Amniotic epithelial cell (primary cell): ENCODE results near the gene P2RY8.

Source experiments
- DNase-seq: peaks from one replicate; pipeline ENCODE4 v3.0.0-alpha.2; 2010; ENCODE audit warnings: low read depth

Gene P2RY8

DNA sequence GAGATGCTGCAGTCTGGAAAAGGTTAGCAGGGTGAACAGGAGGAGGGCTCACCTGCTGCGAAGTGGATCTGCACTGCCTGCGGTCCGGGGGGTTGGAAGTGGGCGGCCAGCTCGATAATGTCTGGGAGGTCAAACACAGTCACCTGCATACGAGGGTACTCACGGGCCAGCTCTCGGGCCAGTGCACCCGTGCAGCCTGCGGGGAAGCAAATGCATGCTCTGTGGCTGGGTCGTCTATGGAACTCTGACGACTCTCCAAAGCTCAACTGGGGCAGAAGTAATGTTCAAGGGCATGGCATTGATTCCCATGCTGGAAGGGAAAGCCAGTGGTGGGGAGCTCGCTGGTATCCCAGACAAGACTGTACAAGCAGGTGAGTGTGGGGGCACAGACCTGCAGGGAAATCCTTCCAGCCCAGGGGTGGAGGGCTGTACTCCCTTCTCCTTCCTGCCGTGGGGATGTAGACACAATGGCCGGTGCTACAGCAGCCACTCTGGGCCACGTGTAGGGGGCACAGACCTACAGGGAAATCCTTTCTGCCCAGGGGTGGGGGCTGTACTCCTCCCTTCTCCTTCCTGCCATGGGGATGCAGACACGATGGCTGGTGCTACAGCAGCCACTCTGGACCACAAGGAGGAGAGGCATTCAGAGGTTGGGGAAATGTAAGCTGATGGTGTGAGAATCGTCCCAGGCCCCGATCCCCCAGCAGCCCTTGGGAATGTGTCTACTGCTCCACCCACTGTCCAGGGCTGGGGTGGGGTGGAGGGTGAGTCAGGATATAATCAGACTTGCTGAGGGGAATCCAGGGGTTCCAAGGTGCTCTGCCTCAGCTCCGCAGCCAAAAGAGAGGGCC is 118.8 kb downstream of the P2RY8 start:
- no peak for DNase-seq

- no peak for DNase-seq
Measured at GRCh38 chrX:1416965-1417760, 119.8 kb downstream of the P2RY8 start.

DNA sequence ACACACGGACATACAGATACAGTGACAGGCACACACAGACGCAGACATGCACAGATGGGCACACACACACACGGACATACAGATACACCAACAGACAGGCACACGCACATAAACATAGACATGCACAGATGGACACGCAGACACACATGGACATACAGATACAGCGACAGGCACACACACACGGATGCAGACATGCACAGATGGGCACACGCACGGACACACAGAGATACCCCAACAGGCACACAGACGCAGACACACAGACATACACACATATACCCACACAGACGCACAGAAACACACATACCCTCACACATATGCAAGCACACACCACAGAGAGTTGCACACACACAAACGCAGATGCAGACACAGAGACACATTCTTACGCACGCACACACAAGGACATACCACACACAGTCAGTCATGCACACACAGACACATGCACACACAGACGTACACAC is 120.6 kb downstream of the P2RY8 start:
- no peak for DNase-seq
